Pancreas (tissue), 10 donors: ENCODE data around the gene GABARAPL2. TPM values are rescaled to one million over a fixed set of nuclear protein-coding genes. Genes with fewer than 3 reads are reported as not detected.
A peak's percentile ranks its signal among the peaks of the same experiment; 100 is the strongest.
"Not testable (repeated sequence)": the region's sequence is repeated elsewhere in the genome, so short reads cannot be mapped to it uniquely, and the experiment has no call there.

Experiments
- ATAC-seq, 4 donors: fragments of 200-7000 bp; cut with Tn5 transposase; one replicate each; pipeline versions ENCODE4 v1.8.0 to v1.9.1; 2020; ENCODE audit warnings: mild to moderate bottlenecking in 4 of 4, moderate library complexity in 4 of 4
- DNase-seq, 6 donors: peaks; one replicate each; pipeline ENCODE4 v3.0.0-alpha.2; 2020
- FAIRE-seq: peaks from 2 replicates; lab custom pipeline; 2012; peaks lifted over from hg19 to GRCh38; lab: Jason Lieb, UNC
- H3K27ac ChIP-seq, 4 donors: fragments of 200-600 bp; sonication (generic); 1 replicate in 3 of 4; 2 replicates in 1 of 4; pipeline versions ENCODE4 v1.5.0 to v1.8.0; 2020
- H3K27me3 ChIP-seq, 4 donors: fragments of 200-600 bp; one replicate each; pipeline ENCODE4 v1.8.0; 2021
- H3K36me3 ChIP-seq, 3 donors: fragments of 200-600 bp; sonication (generic) in 1 of 3; one replicate each; pipeline versions ENCODE4 v1.5.0 to v1.8.0; 2020 to 2021
- H3K4me1 ChIP-seq, 3 donors: fragments of 200-600 bp; one replicate each; pipeline ENCODE4 v1.8.0; 2021
- H3K4me3 ChIP-seq, 4 donors: fragments of 200-600 bp; sonication (generic) in 2 of 4; one replicate each; pipeline versions ENCODE4 v1.5.0 to v1.8.0; 2020 to 2021
- H3K9me3 ChIP-seq, 4 donors: fragments of 200-600 bp; one replicate each; pipeline ENCODE4 v1.8.0; 2021
- WGBS, 2 donors: extraction: QIAGEN DNeasy Blood & Tissue Kit; methylation state at CpG; one replicate each; pipeline ENCODE4 v1.1.7; 2013; 5-methylcytosine and 5-hydroxymethylcytosine counted together
- intact Hi-C, 3 donors: fragments of 100-400 bp; cut with DNase I; formaldehyde crosslinking; loops; one replicate each; pipeline versions ENCODE4 v1.11.1 to v1.14.2; 2022
- polyA plus RNA-seq, 2 donors: library from polyadenylated mRNA; stranded (reverse); fragments of 200-250 nt; gene quantifications; one replicate each; pipeline ENCODE4 v1.2.3, GENCODE V29; 2013
- total RNA-seq, 6 donors: library from RNA; stranded (reverse); fragmentation: NEBNext Ultra II Directional in 4 of 6; extraction: Animal tissue kit (Norgen Biotek cat#: 25700) in 4 of 6; gene quantifications; one replicate each; pipeline versions ENCODE4 v1.2.1 to v1.2.4, GENCODE V29; 2021 to 2023
- TF ChIP-seq, protein P1 (sequence below), 4 donors: fragments of 200-600 bp; sonication (generic) in 3 of 4; IDR thresholded peaks; one replicate each; pipeline versions ENCODE4 v1.5.0 to v1.8.0; 2021; ENCODE audit warnings: antibody characterized with exemption in 4 of 4
- donor health status: healthy with polysubstance abuse.
- donor health status: DM: no; HTN: no; CAD: no; lungs with moderate emphysema.
- donor health status: DM: no; HTN: no; CAD: no.
- donor health status: control.
- donor health status: control.
- donor health status: Bipolar disorder and iron deficiency.
- donor health status: DM: yes; HTN: yes; CAD: no.
- donor health status: DM: no; HTN: no; CAD: no.
- donor health status: DM: no; HTN: no; CAD: no.
- donor health status: DM: yes; HTN: yes; CAD: no.

The GABARAPL2 gene
- total and polyA plus RNA-seq, 8 donors, result 29.9 to 117 (median 40.3) TPM

DNA sequence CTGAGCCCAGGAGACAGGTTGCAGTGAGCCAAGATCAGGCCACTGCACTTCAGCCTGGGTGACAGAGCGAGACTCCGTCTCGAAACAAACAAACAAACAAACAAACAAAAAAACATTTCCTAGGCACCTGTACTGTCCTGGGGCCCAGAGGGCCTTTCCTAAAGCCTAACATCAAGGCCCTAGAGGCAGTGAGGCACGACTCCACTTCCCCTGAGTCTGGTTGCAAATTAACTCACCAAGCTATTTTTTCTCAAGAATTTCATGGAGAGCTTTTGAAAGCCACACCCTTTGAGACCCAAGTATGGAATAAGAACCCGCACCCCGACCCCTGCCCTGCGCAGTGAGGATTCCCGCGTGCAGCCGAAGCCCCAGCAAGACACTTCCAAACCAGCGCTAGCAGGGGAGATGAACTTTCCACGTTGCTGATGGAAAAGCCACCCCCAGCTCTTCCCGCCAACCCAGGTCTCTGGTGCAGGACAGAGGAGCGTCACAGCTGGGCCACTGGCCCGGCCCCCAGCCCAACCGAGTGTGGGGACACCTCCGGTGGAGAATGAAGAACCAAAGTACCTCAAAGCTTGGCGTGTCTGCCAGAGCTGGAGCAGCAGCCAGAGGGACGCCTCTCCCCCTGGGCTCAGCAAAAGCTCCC is 31.5 kb upstream of the GABARAPL2 start:
- no peak for DNase-seq
- Histone ChIP-seq H3K4me1 (no peaks in the 10 kb centered on the region), H3K27ac (no peak overlapping the region), H3K4me3 (no peak overlapping the region), H3K27me3 (no peaks in the 10 kb centered on the region), H3K36me3 (no peaks in the 10 kb centered on the region), H3K9me3 (no peaks in the 10 kb centered on the region)
- ATAC-seq, result no peak
- 75 to 81% methylated on average over 19 of the region's 19 CpGs for whole genome bisulfite sequencing, 2 donors
- TF ChIP-seq, protein P1, sequence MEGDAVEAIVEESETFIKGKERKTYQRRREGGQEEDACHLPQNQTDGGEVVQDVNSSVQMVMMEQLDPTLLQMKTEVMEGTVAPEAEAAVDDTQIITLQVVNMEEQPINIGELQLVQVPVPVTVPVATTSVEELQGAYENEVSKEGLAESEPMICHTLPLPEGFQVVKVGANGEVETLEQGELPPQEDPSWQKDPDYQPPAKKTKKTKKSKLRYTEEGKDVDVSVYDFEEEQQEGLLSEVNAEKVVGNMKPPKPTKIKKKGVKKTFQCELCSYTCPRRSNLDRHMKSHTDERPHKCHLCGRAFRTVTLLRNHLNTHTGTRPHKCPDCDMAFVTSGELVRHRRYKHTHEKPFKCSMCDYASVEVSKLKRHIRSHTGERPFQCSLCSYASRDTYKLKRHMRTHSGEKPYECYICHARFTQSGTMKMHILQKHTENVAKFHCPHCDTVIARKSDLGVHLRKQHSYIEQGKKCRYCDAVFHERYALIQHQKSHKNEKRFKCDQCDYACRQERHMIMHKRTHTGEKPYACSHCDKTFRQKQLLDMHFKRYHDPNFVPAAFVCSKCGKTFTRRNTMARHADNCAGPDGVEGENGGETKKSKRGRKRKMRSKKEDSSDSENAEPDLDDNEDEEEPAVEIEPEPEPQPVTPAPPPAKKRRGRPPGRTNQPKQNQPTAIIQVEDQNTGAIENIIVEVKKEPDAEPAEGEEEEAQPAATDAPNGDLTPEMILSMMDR (IDR thresholded peaks at IDR 0.05), result no peak
- FAIRE-seq, result no peak
- intact Hi-C loops, result no loop called here

DNA sequence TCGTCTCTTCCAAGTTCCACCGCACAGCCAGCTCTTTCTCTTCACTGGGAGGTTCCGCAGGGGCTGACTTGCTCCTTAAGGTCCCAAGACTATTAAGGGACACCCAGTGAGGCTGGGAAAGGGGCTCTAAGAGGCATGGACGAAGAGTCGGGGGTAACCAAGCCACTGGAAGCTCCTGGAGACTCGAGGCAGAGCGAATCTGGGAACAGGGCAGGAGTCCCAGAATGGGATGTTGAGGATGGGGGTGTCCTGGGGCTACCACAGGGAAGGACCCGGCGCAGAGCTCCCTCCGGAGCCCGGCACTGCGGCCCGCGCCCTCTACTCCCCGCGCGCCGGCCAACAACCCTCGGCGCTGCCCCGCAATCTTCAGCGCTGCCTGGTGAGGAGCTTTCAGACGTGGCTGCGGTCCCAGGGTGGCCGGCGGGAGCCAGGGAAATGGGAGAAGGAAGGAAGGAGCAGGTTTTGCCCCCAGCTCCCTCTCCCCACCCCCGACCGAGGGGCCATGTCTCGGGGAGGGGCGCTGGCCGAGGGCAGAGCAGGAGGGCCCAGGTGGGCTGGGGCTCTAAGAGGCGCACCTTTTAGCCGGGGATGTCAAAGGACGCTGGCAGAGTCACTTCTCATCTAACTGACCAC is 30.9 kb upstream of the GABARAPL2 start:
- DNase-seq, result no peak
- H3K4me1 ChIP-seq, result no peaks in the 10 kb centered on the region
- no peak for FAIRE-seq
- H3K36me3 ChIP-seq, result no peaks in the 10 kb centered on the region
- H3K9me3 ChIP-seq, result no peaks in the 10 kb centered on the region
- intact Hi-C loops, result no loop called here
- H3K27me3 ChIP-seq, result no peaks in the 10 kb centered on the region
- 65 to 73% methylated on average over 28 to 34 of the region's 34 CpGs for WGBS, 2 donors
- H3K27ac ChIP-seq, result no peak overlapping the region
- ATAC-seq, result no peak
- H3K4me3 ChIP-seq, result no peak overlapping the region
- TF ChIP-seq, protein P1 (IDR thresholded peaks at IDR 0.05), result no peak

DNA sequence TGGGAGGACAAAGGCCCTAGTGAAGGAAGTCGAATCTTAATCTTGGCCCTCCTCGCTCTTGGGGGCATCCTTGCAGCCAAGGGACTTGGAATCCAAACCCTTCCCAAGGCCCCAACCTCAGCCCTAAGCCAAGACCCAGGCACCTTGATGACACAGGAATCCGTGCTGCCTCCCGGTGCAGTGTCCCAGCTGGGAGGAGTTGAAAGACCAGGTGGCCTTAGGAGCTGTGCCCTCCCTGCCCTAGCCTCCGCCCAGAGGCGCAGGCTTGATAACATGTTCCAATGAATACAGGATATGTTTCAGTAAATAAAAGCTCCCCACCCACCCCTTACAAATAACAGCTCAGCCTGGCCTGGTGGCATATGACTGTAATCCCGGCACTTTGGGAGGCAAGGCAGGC is 30.3 kb upstream of the GABARAPL2 start, which contains the start of gene CHST5:
CHST5 (minus strand) TSS at position 208 of the 400 bp plus-strand sequence. CDS start 5,724 bp downstream, outside the sequence.
- Histone ChIP-seq H3K27me3 (no peaks in the 10 kb centered on the region), H3K9me3 (no peaks in the 10 kb centered on the region), H3K36me3 (no peaks in the 10 kb centered on the region), H3K4me1 (no peaks in the 10 kb centered on the region), H3K27ac (no peak within 1 kb of the TSS), H3K4me3 (no peak within 1 kb of the TSS)
- FAIRE-seq (no peak), DNase-seq (no peak), ATAC-seq (no peak)
- TF ChIP-seq, protein P1 (IDR thresholded peaks at IDR 0.05), result no peak
- intact Hi-C loops, result no loop called here
- 82 to 84% methylated on average over 7 of the region's 7 CpGs for WGBS, 2 donors

DNA sequence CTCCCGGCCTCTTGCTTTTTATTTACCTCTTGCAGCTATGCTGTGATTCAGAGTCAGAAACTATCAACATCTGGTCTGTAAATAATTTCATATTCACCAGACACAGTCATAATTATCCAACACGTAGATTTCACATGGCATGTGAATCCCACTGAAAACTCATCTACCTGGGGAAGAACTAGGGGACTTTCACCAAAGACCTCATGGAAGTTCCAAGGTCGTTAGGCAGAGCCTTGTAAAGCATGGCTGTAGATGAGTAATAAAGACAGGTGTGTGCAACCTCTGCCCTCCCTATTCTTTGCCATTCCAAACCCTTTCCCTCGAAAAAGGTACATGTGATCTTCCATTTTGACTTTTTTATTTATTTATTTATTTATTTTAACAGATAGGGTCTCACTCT is 28.4 kb upstream of the GABARAPL2 start:
- Histone ChIP-seq H3K9me3 (no peaks in the 10 kb centered on the region), H3K27ac (no peak overlapping the region), H3K27me3 (no peaks in the 10 kb centered on the region), H3K36me3 (no peaks in the 10 kb centered on the region), H3K4me3 (no peak overlapping the region), H3K4me1 (no peaks in the 10 kb centered on the region)
- 84 to 88% methylated on average over 4 of the region's 4 CpGs for WGBS, 2 donors
- TF ChIP-seq, protein P1 (IDR thresholded peaks at IDR 0.05), result no peak
- FAIRE-seq (no peak), DNase-seq (no peak), ATAC-seq (no peak)
- intact Hi-C loops, result no loop called here

DNA sequence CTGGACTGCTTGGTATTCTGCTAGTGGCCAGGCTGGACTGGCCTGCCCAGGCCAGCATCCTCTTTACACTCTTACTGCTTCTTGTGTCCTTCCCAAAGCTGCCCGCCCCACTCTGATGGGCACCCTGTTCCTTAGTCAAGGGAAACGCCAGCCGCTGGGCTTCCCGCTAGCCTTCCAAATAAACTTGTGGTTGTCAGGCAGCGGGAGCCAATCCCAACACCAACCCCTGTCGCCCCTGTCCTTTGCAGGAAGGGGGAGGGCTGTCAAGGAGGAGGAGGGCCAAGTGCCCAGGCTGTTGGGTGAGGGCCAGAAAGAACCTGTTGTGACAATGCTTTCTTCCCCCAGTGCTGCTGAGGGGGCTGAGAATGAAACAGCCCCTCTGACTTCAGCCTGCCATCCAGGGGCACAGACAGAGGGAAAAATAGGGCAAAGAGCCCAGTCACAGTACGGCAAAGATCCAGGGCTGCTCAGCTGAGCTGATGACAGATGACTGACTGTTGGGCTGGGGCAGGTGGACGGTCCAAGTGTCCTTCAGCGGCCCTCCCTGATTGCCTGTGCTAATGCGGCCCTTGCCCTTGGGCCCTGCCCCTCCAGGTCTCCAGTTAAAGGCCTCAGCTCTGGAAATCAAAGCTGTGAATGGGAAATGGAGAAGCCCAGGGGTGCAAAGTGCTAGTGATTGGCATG is 27.2 kb upstream of the GABARAPL2 start:
- ATAC-seq, result peak in 3 of 4 donors; percentile 35 to 73 (median 41)

More for the DNA sequence above, 27.2 kb upstream of the GABARAPL2 start:
- H3K4me1 ChIP-seq, intact Hi-C loops, H3K36me3 ChIP-seq, H3K27me3 ChIP-seq, H3K27ac ChIP-seq, H3K9me3 ChIP-seq, H3K4me3 ChIP-seq, FAIRE-seq, DNase-seq: not testable (repeated sequence)
- 68 to 72% methylated on average over 6 to 8 of the region's 10 CpGs for whole genome bisulfite sequencing, 2 donors
